GM21367 (cell line): Measurements from ENCODE around the gene TFIP11.

Experiments
- ATAC-seq: cut with Tn5 transposase; IDR thresholded peaks from one replicate; pipeline ENCODE4 v1.9.1; 2021; ENCODE audit not compliant: unreplicated experiment

The TFIP11 gene

DNA sequence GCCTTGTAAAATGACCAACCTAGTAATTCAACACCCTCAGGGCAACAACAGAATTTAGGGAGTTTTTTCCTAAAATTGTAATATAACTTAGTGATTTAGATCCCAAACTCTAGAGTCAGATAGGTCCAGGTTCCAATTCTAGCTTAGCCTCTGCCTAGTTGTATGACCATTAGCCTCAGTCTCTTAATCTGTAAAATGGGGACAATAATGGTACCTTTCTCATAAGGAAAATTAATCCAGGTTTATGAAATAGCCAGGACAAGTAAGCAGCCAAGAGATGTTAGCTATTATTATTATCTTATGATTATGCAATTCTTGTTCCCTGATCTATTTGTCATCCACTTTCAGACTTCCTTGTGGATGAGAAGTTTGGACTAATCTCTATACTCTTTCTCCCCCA lies 4.1 kb downstream of the TFIP11 start:
- ATAC-seq: no peak

DNA sequence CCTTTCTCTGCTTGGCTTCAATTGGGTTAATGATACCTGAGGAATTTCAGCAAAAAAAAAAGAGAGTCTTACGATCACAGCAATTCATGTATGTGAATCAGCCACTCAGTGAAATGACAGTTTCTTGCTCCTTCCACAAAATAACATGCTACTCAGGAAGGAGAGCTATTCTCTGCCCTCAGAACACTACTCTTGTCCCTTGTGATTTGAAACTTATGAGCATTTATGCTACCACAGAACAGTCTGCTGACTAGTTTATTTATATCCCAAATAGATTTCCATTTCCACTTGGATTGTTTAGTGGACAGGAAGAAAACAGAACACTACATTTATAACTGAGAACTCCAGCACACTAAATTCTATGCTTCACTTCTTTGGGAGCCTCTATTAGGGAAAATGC lies 8.5 kb downstream of the TFIP11 start:
- no peak for ATAC-seq

DNA sequence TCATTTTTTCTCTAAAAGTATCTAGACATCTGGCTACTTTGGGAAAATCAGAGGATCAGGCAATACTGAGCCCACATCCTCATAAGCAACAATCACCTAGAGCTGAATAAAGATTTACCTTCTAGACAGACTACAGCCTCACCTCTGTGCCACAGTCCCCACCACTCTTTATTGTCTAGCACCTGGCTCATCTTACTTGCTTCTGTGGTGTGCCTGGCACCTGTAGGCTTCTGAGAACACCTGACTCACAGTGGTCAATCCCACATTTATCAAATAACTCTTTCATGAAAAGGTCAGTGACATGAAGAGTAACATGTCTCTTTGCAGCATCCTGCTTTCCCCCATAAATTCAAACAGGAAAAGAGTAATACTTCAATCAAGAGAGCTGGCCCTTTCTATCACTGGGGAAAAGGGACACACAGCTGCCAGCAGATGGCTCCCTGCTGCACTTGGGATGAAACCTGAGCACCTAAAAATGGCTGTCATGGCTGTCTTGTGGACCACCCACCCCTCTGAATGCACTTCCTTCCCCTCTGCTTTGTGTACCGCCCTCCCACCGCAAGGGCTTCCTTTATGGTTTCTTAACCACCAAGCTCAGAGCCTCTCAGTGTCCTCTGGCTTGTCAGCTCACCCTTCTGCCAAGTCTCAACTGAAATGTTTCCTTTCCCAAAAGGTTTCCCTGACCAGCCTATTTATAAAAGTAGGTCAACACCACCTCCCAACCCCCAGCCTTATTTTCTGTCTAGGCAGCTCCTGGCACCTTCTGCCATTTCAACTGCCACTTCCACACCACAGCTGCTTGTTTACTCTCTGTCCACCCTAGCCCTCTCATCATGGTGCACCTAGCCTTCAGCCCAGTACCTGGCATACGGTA lies 9.3 kb downstream of the TFIP11 start:
- ATAC-seq: no peak

DNA sequence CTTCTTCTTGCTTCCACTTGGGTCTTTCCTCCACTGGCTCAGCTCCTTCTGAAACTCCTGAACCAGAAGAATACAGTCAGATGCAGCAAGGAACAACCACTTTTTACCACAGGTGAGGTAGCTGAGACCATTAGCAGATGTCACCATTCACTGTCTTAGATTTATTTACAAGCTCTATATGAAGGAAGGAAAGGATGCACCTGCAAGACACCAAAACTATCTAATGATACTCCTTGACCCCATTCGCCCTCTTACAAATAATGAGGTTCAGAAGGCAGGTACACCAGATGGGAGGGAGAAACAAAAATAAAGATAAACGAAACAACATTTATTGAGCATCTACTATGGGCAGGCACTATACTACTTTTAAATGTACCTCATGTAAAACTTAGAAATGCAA lies 10.3 kb downstream of the TFIP11 start:
- no peak for ATAC-seq

DNA sequence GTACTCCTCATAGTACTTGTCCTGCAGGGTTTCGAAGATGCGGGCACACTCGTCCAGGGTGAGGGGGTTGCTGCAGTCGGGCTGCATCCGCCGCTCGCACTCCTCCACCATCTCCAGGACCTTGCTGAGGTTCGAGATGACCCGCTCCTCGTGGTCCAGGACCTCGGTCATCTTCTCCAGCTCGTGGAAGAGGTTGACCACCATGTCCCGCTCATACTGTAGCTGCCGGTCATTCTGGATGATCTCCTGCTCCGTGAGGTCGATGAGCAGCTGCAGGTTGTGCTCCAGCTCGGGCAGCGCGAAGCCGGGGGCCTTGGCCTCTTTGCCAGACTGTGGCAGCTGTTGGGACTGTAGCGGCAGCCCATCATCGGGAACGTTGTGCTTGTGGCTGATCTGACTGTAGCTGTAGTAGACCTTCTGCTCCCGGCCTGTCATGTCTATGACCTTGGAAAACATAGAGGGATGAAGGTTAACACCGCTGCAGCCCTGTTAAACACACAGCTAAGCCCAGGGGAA lies 13.0 kb downstream of the TFIP11 start:
- ATAC-seq: no peak

DNA sequence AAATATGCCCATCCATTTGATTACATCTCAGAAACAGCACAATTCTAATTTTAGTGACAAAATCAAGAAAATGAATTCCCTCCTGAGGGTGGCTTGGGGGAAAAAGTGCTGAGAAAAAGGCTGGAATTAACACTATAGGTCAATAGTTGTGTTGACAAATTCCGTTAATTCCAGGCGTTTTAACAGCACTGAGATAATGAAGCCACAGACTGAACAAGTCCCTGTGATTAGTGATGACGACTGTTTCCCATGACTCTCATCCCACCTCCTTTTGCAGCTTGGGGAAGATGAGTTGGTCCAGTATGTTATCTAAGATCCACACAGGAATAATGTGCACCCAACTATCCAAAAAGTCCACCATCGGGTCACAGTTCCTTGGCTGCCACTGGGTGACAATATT lies 15.8 kb downstream of the TFIP11 start:
- ATAC-seq: no peak

DNA sequence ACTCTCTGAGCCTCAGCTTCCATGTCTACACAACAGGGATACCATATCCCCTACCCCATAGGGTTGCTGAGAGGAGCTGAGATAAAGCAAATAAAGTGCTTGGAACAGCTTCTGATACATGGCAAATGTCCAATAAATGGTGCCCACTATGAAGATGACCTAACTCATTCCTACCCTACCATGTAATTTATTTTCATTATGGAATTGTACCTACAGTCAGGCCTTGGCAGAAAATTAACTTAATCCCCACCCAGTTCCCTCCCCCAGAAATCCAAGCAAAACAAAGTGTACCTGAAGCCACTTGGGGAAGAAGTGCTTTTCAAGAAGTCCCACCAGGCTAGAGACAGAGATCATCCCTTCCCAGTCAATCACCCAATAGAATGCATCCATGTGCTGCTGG lies 17.8 kb downstream of the TFIP11 start:
- no peak for ATAC-seq

DNA sequence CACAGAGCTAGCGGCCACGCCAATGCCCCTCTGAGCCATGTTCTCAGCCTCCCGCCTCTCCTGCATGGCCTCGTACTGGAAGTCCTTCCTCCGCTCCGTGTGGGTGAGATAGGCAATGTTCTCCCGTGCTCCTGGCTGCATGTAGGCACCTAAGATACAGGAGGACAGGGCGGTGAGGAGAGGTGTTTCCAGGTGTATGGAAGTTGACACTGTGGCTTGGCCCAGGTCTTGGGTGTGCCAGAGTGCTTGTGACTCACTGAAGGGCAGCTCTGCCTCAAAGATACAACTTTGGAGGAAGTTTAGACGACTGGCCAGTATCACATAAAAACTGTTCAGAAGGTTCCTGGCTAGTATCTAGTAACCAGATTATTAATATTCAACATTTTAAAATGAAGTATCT lies 20.1 kb downstream of the TFIP11 start:
- ATAC-seq: no peak

DNA sequence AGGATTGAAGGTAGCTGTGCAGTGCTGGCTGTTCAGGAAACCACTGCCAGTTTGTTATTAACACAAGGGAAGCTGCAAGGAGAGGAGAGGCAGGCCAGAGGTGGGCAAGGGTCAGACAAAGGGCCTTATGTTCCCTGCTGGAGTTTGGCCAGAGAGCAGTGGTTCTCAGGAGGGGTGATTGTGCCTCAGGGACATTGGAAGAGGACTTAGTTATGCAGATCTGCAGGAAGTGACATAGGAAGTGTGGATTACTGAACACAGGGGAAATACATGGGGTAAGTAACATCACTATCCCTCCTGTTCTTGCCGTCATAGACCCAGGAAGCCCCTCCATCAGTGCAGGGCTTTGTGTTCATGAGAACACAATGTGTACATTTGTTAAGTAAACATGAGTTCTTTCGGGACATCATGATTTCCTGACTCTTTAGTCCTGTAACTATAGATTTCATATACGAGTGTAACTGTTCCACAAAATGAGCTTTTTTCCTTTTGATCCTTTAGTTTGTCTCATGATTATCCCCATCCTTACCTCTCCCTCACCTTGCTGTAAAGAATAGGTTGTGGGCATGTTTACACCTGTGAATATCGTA lies 22.7 kb downstream of the TFIP11 start:
- no peak for ATAC-seq

DNA sequence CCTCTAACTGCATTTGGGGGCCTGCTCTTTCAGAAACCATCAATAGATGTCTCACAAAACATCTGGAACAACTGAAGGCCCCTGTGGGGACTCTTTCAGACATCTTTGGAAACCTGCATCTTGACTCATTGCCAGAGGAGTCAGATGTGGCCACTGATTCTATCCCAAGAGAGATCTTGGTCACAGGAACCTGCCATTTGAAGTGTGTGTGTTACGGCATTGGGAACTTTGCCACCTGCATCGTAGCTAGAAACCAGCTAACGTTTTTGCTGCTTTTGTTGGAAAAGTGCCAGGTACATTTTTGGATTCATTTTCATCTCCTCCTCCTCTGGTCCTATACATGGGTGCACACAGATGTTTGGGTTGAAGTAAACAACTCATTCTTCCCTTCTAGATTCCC lies 24.3 kb downstream of the TFIP11 start:
- ATAC-seq: no peak

DNA sequence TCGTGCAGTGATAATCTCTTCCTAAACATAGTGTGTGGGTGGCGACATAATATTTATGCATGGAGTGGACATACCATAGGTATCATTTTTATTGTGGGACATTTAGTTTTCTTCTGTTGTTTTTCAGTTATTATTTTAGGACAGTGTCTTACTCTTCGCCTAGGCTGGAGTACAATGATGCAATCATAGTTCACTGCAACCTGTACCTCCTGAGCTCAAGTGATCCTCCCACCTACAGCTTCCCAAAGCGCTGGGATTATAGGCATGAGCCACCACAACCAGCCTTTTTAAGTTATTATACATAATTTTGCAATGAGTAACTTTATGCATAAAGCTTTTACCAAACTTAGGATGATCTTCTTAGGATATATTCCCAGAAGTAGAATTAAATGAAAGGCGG lies 25.9 kb downstream of the TFIP11 start:
- ATAC-seq: no peak

DNA sequence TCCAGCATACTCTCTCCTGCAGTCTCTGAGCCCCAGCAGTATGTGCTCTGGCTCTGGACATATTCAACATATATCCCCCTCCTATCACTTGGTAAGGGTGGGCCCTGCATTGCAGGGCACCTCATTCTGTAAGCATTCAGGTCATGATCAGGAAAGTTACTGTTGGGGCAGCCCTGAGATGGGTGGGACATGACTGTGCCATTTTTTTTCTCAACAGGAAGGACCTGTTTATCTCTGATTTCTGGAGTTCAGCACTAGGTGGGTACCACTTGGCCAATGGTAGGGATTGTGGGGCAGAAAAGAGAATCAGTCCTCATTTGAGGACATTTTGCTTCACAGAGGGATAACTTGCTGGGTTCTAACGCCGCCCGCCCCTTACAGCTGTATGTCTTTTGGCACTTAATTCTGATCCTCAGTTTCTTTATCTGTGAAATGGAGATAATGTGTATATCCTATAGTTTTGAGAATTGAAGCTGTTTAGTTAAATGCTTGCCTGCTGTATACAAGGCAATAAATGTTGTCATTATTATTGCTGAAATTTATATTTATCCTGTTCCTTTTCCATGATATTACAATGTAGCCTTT lies 26.4 kb downstream of the TFIP11 start:
- no peak for ATAC-seq

DNA sequence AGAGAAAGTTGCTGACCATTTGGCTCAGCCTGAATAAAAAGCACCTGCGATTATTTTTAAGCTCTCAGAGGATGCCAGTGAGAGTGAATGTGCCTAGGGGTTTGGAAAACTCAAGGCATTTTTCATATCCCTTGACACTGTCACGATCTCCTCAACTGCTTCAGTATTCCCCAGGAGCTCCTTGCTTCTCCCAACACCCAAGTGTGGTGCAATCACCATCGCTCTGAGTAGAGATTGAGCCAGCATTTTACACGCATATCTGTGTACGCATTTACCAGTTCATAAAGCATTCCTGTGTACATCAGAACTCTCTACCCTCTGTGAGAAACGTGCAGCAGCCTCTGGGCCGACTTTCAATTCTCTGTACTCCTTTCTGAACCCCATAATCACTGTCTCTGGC lies 27.3 kb downstream of the TFIP11 start:
- no peak for ATAC-seq

DNA sequence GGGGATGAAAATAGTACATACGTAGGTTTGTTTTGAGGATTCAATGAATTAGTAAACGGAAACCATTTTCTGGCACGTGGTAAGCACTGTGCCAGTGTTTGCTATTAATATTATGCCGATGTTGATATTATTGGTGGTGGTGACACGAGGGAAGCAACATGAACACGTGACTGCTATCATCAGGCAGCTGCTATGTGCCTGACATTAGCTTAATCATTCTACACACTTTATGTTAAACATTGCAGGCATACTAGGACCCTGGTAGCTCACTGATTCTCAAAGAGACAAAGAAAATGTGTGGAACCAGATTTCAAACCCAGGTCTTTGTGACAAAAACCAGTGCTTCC lies 27.9 kb downstream of the TFIP11 start:
- no peak for ATAC-seq

DNA sequence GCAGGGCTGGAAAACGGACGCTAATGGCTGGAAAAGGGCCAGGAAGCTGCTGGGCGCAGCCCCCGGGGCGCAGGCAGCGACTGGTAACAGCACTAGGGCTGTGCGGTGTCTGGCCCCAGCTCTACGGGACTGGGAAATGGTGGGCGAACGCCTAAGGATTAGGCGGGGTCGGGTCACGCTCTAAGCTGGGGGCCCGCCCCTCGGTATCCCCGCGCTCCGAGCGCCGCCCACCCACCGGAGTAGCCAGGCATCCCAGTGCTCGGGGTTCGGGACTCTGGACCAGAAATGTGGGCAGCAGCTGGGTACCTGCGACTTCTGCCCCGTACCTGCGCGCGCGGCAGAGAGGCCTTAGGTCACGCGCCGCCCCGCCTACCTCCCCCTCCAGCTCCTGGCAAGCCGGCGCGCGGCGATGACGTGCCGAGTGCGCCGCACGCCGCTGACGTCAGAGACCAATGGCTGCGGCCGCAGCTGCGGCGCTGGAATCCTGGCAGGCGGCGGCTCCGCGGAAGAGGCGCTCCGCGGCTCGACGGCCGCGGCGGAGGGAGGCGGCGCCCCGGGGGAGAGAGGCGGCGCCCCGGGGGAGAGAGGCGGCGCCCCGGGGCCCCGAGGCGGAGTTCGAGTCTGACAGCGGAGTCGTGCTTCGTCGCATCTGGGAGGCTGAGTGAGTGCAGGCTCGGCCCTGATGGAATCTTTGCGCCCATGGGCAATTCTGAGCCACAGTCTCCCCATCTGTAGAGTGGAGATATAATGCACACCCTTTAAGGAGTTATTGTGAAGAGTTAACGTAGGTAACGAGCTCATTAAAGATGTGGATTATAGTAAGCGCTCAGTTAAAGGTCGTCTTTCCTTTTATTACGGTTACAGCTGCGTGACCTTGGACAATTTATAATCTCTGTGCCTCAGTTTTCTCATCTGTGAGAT lies 28.6 kb downstream of the TFIP11 start, which contains the start of the genes HPS4 and SRRD:
Gene HPS4 (minus strand): TSS at position 345 of the 921 bp plus-strand sequence. CDS start 2,021 bp downstream, outside the sequence.
Gene SRRD (plus strand): TSS at position 439 of the 921 bp plus-strand sequence. CDS start 14 bp downstream, at position 453.
- ATAC-seq: peak; percentile 34

DNA sequence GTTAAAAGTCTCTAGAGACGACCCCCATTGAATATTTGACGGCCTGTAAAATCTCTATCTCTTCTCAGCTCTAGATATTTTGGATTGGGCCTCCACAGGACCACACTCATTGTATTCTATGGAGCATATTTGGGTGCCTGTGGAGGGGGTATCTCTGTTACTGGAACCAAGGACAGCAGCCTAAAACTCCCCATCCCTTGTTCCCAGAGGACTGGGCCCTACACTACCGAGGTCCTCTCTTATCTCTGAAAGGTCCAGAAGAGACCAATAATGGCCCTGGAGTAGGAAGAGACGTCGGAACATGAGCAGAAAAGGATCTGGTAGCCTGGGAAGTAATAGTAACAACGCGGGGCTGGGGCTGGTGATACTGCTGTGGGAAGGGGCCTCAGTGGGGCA lies 29.2 kb downstream of the TFIP11 start:
- peak; percentile 10 for ATAC-seq

DNA sequence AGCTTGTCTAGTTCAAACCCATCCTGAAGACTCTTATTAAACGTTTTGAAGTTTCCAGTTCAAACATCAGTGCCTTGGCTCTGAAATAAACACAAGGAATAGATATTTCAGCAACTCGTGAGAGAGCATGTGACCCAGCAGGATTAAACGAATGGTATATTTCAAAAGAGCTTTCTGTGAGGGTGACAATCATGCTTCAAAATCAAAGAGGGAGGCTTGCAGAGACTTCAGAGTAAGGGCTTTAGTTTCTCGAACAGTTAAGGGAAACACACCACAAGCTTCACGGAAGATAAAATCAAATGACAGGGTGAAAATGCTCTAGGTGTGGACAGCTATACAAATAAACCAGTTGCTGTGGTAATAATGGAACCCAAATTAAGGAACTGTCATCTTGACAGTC lies 30.1 kb downstream of the TFIP11 start:
- ATAC-seq: no peak

DNA sequence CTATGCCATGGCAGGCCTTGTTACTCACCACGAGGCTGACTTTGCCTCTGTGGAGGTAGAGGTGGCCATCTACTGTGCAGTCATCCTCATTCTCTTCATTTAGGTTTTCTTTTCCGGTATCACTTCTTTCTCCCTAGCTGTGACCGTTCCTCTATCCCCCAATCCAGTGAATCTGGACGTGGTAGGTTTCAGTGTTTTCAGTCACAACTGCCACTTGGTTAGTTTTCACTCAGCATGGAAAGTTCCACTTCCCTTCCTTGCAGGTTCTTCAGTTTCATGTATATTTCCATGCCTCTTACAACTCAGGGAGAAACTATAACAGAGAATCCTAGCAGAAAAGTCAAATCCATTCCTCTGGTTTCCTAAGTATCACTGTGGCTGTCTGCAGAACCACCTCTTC lies 30.6 kb downstream of the TFIP11 start:
- ATAC-seq: no peak

DNA sequence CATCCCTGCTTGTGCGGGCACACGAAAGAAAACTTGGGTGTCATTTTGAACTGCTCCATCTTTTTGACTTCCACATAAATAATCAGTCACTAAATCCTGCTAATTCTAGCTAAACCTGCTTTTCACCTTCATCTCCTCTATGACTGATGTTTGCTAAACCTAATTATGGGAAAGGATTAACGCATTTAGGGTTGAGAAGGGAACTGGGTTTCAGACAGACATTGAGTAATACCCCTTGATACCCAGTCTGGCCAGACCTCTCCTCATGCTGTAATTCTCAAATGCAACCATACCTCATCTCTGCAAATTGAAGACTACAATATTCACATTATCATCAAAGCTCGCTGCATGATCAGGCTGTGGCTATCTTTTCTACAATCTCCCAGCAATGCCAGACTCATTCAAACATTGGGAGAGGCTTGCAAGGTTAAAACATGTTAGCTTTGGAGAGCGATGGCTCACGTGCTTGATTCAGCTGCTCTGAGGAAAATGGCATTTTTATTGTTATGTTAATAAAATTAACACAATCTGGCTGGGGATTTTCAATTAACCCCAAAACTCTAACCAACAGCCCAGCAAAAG lies 31.1 kb downstream of the TFIP11 start:
- ATAC-seq: no peak

DNA sequence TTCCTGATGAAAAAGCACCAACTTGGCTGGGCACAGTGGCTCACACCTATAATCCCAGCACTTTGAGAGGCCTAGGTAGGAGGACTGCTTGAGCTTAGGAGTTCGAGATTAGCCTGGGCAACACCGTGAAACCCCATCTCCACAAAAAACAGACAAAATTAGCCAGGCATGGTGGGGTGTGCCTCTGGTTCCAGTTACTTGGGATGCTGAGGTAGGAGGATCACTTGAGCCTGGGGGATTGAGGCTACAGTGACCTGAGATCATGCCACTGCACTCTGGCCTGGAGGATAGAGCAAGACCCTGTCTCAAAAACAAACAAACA lies 31.7 kb downstream of the TFIP11 start:
- no peak for ATAC-seq
